Measurements from ENCODE around the gene CTSK.
"Not testable (repeated sequence)": the region's sequence is repeated elsewhere in the genome, so short reads cannot be mapped to it uniquely, and the experiment has no call there.

CTSK gene

DNA sequence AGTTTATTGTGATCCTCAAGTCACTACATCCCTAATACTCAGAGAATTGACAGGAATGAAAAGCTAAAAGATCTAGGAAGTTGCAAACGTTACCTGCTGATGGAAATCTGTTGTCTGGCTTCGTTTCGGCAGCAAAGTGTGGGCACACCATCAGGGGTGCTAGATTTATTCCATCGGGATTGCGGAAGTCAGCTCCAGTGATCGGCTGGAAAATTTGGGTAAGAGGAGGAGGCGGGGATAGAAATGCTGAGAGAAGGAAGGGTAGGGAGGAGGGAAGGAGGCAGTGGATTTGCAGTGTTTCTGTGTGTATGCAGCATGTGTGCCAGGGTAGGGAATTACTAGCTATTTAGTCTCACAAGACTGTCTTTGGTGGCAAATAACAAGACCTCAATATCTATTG lies at the start of gene CTSK:
TSS of gene CTSK (minus strand) at position 140 of the 400 bp plus-strand sequence. CDS start 1,455 bp downstream, outside the sequence.
- DNase-seq = no peak

DNA sequence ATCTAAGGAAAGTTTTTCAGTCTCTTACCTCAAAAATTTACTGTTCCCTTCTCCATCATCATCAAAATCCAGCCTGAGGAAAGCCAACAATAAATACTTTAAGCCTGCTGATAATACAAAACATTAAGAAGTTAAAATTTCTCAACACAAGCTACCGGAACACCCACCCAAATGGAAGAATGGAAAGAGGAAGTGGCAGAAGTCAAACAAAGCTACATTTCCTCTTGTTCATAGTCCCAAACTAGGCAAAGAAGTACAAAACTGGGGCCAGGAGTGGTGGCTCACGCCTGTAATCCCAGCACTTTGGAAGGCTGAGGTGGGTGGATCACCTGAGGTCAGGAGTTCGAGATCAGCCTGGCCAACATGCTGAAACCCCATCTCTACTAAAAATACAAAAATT lies 44.7 kb upstream of the CTSK start:
- DNase-seq = not testable (repeated sequence)

DNA sequence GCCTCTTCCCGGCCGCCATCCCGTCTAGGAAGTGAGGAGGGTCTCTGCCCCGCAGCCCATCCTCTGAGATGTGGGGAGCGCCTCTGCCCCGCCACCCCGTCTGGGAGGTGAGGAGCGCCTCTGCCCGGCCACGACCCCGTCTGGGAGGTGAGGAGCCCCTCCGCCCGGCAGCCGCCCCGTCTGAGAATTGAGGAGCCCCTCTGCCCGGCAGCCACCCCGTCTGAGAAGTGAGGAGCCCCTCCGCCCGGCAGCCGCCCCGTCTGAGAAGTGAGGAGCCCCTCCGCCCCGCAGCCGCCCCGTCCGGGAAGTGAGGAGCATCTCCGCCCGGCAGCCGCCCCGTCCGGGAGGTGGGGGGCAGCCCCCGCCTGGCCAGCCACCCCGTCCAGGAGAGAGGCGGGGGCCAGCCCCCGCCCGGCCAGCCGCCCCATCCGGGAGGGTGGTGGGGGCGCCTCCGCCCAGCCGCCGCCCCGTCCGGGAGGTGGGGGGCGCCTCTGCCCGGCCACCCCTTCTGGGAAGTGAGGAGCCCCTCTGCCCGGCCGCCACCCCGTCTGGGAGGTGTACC lies 42.8 kb upstream of the CTSK start:
- not testable (repeated sequence) for DNase-seq

DNA sequence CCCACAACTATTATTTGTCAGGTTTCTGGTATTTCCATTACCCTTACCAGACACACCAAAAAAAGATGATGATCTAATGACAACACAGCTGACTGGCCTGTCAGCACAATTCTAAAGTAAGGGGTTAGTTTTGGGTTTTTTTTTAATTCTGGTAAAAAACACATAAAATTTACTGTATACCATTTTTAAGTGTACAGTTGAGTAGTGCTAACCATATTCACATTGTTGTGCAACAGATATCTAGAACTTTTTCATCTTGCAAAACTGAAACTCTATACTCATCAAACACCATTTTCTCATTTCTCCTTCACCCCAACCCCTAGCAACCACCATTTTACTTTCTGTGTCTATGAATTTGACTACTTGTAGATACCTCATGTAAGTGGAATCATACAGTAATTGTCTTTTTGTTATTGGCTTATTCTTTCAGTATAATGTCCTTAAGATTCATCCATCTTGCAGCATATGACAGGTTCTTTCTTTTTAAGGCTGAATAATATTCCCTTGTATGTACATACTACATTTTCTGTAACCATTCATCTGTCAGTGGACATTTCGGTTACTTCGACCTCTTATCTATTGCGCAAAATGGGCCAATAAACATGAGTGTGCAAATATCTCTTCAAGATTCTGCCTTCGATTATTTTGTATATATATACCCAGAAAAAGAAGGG lies 38.5 kb upstream of the CTSK start:
- DNase-seq = no peak

DNA sequence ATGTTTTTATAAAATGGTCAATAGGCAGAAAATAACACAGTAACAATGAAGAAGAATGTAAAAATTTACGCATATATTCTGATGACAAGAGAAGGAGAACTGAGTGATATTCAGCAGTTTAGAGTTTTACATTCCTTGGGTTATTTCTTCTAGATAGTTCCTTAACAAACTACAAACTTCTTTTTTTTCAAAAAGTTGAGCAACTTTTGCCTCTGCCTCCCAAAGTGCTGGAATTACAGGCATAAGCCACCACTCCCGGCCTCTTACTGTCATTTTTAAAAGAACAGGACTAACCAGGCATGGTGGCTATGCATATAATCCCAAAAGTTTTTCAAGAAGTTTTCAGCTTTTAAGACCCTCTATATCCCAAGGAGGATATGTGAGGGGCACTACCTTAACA lies 35.4 kb upstream of the CTSK start:
- DNase-seq = no peak

DNA sequence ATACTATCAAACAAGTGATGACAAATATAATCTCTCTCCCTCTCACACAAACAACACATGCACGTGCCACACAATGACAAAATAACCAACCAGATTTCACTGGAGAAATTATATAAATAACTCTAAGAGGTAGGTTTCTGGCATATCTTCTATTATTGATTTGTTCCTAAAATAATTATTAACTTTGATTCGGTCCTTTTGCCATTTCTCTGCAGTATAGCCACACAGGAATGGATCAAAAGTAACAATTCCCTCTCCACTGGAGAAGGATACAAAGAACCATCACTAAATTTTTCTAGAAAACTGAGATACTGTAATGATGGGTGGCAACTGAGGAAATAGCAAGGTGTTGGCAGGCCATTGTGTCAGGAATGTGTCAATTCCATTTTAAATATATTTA lies 34.9 kb upstream of the CTSK start:
- DNase-seq = no peak

DNA sequence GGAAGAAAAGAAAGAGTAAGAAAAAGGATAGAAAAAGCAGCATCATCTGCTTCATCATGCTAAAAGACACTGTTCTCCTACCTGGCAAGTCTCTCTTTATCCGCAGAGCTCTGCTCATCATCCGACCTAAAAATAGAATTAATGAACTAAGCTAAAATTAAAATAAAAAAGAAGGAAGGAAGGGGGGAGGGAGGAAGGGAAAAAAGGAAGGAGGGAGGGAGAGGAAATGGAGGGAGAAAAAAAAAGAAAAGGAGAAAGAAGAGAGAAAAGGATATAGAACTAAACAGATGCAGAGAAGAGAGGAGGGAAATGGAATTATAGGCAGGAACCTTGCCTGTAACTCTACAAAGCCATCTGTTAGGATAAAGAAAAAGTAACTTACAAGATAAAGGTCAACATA lies 34.3 kb upstream of the CTSK start:
- DNase-seq = no peak

DNA sequence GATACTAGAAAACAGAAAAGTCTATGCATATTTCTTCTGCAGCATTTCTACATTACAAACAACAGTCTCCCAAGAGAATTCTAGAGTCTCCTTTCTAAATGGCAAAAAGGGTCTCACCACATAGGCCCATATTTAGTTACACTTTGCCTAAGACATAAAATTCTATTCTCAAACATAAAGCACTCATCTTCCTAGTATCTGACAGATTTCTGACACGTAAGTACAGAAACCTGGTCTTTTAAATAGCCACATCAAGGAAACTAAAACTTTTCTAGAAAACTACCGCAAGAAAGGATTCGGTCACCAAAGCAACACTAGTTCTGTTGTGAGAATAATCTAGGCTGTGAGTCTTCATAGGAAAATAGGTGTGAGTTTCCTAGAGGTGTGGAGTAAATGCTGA lies 33.6 kb upstream of the CTSK start:
- no peak for DNase-seq

DNA sequence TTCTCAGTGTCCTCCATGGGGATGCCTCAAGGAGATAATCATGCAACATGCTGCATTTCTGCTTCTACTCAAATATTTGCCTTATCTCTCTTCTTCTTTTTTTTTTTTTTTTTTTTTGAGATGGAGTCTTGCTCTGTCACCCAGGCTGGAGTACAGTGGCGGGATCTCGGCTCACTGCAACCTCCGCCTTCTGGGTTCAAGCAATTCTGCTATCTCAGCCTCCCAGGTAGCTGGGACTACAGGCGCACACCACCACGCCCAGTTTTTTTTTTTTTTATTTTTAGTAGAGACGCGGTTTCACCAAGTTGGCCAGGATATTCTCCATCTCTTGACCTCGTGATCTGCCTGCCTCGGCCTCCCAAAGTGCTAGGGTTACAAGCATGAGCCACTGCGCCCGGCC lies 32.8 kb upstream of the CTSK start:
- not testable (repeated sequence) for DNase-seq

DNA sequence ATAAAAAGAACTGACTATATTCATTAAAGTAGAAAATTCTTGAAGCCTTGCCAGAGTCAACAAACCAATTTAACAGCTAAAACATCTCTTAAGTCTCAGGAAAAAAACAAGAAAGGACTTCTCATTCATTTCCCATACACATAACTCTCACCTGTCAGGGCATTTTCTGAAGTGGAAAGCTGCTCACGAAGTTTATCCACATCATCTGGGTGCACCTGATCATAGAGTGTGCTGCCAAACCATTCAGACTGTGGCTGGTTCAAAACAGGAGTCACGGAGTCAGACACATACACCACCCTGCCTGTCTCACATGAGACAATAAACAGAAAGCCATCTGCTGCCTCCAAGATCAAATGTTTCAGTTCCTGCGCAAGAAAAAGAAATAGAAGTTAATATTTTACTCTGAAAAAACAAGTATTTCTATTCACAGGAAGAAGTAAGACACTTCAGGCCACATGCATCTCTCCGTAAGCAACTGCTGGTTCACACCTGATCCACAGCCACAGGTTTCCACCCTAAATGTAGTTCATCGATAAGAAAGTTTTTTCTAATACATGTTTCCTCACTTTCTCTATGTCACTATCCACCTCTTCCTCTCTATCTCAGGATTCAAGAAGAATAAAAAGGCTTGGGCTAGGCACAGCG lies 28.2 kb upstream of the CTSK start:
- DNase-seq = no peak

DNA sequence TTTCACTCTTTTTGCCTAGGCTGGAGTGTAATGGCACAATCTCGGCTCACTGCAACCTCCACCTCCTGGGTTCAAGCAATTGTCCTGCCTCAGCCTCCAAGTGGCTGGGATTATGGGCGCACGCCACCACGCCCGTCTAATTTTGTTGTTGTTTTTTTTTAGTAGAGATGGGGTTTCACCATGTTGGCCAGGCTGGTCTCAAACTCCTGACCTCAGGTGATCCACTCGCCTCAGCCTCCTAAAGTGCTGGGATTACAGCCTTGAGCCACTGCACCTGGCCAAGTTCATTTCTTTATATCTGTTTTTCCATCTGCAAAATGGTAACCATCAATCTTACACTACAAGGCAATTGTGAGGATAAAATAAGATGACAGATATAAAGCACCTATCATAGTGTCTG lies 25.9 kb upstream of the CTSK start:
- DNase-seq = not testable (repeated sequence)

DNA sequence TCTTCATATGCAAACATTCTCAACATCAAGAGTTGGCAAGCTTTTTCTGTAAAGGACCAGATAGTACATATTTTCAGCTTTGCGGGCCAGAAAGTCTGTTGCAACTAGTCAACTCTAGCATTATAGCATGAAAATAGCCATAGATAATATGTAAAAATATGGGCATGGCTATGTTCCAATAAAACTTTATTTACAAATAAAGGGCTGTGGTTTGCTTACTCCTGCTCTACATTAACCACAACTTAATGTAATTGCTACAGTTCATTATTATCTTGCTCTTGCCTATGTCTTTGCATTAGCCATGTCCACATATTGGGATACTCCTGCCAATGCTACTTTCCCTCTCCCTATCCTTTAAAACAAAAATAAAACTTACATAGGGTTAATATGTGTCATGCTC lies 24.5 kb upstream of the CTSK start:
- no peak for DNase-seq

DNA sequence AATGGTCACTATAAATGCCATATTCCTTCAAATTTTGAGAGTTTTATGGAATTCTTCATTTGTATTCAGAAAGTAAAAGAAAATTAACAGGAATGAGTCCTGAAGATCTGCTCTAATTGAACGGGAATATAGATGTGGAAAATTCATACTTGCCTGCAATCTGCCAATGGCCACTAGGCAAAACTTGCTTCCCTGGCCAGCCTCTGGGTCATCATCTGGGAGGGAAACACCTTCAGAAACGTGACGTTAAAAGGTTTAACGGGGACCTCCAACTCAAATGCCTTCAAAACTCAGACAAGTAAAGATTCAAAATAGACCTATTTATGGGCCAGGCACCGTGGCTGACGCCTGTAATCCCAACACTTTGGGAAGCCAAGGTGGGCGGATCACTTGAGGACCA lies 21.7 kb upstream of the CTSK start:
- no peak for DNase-seq

DNA sequence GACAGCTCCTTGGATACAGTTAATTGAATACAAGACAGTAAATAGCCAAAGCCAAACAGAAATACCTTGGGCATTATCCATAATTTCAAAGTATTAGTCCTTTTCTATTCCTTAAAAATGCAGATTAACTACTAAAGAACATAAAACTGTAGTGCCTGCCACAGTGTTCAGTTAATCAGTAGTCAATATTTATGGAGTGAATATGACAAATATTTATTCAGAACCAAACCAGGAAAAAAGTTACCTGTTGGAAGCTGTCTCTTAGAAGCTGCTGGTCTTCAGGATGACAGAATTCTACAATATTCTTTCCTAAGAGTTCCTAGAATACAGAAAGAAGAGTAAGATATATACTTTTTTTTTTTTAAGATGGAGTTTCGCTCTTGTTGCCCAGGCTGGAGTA lies 18.2 kb upstream of the CTSK start:
- DNase-seq = no peak

DNA sequence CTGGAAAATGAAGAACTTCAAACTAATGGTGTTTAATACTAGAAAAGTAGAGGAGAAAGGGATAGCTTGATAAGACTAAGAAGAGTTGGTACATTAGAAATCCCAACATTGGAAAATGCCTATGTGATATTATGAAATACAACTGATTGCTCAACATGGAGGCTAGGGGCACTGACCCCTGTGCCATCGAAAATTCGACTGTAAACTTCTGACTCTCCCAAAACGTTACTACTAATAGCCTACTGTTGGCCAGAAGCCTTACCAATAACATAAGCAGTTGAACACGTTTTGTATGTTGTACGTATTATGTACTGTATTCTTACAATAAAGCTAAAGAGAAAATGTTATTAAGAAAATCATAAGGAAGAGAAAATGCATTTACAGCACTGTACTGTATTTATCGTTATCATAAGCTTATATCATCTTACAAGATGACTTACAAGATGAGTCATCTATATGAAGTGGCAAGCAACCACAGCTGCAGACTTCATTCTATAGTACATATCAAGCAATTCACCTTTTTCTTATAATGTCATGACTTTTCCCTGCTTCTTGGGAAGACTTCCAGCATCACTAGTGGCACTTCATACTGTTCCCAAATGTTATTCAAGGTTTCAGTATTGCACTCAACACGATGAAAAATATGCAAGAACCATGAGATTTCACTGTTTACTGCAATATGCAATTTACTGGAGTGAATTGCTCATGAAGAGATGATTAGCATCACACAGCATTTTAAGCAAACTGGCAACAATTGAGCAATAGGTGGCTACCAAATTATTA lies 12.9 kb upstream of the CTSK start:
- DNase-seq = no peak

DNA sequence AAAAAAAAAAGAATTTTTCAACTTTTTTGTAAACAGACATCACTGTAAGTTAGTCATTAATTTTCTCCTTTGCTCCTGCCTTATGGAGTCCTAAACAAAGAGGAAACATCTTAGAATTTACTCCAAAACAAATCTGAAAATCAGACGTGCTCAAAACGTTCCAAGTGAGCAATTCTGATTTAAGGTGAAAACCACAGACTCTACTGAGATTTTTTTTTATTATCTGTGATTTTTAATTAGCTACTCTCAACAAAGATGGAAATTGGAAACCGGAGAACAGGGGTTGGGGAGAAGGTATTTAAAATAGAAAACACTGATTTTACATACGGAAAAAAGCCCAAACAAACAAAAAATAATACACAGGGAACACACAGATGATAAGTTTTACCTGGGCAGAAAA lies 7.8 kb upstream of the CTSK start:
- DNase-seq = no peak

DNA sequence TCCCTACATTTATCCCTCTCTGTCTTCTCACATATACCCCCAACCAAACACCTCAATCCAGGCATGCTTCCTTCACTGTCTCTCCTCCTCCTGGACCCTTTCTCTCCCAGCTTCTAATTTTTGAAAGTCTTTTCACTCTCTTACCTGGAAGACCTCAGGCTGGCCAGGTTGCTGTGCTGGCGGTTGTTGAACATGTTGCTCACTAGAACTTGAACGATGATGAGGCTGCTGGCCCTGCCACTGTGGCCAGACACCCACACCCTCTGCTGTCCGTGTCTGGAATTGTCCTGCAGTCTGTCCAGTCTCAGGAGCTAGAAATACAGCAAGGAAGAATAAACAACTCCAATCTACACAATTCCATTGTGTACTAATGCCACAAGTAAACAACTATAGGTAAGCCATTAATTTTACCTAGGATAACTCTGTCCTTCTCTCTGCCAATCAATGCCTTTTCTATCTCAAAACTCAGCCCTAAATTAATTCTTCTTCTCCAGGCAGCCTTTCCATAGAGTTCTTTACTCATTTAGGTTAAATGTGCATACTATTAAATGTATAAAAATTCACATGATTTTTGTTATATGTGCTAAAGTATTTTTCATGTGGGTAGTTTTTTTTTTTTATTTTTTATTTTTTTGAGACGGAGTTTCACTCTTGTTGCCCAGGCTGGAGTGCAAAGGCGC lies 5.1 kb upstream of the CTSK start:
- DNase-seq = no peak

DNA sequence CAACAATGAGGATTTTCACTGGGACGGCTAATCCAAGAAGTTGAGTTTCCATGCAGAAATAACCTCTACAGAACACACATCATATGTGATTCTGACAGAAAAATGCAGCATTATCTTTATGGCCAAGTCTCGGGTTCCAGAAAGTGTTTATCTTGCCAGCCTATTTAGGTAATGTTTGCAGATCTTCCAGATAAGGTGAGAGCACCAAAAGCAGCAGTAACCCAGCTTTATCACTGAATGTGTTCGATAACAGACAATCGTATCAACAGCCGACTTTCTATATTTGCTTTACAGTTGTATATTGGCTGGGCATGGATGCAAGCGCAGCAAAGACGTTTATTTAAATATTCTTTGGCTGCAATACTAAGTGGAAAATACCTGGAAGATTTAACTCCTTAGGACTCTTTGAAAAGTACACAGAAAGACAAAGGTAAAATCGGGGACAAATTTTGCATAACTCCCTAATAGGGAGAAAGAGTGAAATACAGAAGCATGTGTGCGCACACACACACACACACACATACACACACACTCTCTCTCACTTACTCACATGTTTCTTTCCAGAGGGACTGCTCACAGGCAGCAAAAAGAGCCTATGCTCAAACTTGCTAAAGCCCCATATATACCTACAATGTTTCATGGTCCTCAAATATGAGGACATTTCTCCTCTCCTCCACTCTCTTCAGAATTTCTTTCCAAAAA lies 3.0 kb upstream of the CTSK start:
- DNase-seq = no peak

DNA sequence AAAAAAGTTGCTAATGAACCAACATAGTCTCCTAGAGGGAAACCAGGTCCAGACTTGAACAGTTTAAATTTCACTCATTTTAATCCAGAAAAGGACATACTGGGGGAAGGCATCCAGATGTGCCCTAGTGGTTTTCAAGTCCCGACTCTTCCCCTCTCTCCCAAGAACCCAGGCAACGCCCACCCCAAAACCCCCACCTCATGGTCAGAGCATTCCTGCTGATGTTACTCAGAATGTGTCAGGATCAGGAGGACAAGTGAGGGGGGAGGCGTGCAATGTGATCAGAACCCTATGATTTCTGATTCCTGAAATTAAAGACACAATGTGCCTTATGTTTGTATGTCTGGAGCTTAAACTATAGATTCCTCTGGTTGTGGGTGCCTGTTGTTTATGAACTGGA lies 1.6 kb upstream of the CTSK start:
- no peak for DNase-seq

DNA sequence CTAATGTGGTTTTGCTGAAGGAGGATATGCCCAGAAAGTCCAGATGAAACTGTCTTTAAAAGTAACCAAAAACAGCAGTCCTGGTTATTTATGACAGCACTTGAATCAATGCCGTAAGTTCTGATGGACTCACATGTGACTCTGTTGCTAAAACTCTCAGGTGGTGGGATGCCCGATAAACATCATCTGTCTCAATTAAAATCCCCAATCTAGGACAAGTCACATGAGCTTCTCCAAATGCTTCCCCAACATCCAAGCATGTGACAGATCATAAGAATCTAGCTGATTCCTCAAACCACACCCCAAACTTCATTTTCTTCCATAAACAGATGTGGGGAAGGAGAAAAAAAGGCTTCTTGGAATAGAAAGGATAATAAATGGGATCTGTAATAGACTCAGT lies 786 bp upstream of the CTSK start:
- no peak for DNase-seq

DNA sequence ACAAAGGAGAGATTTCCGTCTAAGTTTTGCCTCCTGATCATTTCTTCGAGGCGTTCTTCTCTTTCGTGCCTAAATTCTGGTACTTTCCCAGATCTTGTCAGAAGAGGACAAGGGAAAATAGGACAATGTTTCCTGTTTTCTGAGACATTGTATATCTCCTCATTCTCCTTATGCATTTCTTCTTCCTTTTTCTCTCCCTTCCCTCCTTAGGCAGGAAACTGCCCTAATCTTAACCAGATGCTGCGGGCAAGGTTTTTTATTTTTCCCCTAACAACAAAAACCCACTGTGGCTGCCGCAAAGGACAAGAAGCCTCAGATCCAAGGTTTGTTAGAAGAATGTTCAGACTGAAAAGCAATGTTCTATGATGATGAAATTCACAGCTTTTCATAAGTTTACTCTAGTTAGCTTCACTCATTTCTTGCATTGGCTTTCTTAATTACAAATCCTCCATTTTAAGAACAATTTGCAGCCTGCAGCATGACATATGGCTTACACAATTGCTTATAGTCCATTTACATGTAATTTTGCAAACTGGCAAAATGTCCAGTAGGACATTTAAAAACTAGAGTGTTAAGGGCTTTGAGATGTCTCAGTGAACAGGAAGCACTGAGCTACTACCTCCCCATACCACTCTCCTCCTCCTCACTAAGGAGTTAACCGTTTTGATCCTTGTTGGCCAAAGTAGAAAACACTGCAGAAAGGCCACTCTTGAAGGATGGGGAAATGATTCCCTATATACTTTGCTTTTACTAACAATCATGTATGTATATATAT lies 624 bp downstream of the CTSK start:
- DNase-seq = no peak

DNA sequence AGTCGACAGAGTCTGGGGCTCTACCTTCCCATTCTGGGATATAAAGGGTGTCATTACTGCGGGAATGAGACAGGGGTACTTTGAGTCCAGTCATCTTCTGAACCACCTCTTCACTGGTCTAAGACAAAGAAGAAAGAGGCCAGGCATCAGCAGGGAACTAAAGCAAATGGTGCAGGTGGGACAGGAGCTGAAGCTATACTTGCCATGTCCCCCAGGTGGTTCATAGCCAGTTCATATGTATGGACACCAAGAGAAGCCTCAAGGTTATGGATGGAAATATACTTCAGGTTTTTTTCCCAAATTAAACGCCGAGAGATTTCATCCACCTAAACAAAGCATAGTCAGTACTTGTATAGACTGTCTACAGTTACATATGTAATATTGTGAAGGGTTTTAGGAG lies 2.2 kb downstream of the CTSK start:
- no peak for DNase-seq

Measured in activated naive CD4-positive, alpha-beta T cell treated with anti-CD3 and anti-CD28 coated beads, Interleukin-2, amount 50 U/mL, for 16 hours (primary cell).